Activated effector memory CD4-positive, alpha-beta T cell treated with Interleukin-2 at 50 U/mL for 16 hours (primary cell): ENCODE data around the gene TNKS1BP1.
"Not testable (repeated sequence)": the region's sequence is repeated elsewhere in the genome, so short reads cannot be mapped to it uniquely, and the experiment has no call there.

Experiments used
- DNase-seq: peaks from one replicate; pipeline ENCODE4 v3.0.0-alpha.2; 2020

Gene TNKS1BP1

DNA sequence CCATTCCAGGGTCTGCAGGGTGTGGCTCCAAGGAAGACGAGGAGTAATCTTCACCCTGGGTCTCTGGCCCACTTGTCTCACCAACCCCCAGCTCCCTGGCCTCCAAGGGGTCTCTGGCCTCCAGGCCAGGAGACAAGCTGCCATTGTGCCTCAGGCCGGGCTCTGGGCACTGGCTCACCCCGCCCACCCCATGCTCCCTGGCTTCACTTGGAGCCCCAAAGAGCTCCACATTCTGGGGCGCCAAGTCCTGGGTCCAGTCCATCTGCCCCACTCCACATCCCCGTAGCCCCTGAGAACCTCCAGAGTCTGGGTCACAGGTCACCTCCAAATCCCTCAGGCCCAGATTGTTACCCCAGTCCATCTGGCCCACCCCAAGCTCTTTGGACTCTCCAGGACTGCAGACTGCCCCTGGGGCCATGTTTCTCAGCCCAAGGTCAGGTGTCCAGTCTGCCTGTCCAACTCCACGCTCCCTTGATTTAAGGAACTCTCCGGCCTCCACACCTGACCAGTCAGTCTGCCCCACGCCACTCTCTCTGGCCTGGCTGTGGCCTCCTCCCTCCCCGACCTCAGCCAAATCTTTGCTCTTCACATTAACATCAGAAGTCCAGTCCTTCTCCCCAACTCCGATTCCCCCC is 16.2 kb downstream of the TNKS1BP1 start:
- no peak for DNase-seq

- no peak for DNase-seq
Measured at GRCh38 chr11:57307666-57308270, 17.0 kb downstream of the TNKS1BP1 start.

- no peak for DNase-seq
Measured at GRCh38 chr11:57306940-57307565, 17.7 kb downstream of the TNKS1BP1 start.

- no peak for DNase-seq
Measured at GRCh38 chr11:57306161-57306876, 18.4 kb downstream of the TNKS1BP1 start.

- DNase-seq, result no peak
Measured at GRCh38 chr11:57305523-57305922, 19.2 kb downstream of the TNKS1BP1 start.

DNA sequence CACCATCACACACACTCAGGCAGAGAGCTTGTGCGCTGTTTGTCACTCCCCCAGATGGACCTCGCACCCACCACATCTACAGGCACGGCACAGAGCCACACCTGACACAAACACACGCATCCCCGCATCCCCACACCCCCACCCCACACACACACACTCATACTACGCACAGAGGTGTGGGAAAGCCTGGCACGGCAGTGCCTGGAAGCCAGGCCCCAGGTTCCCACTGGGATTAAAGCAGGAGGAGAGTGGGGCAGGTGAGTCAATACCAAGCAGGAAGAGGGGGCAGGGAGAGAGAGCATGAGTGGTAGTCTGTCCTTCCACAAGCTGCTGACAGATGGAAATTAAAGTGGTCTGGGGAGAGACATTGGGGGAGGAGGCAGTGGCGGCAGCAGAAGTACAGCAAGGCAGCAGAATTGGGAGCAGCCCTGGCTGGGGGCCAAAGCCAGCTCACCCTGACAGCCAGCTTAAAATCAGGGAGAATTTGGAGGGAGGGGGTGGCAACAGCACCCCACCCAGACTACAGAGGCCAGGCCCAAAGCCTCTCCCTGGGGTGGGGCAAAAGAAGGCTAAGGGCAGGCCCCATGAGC is 20.7 kb downstream of the TNKS1BP1 start:
- DNase-seq, result no peak

GRCh38 chr11:57303280-57303989 is 21.3 kb downstream of the TNKS1BP1 start:
- DNase-seq, result no peak

DNA sequence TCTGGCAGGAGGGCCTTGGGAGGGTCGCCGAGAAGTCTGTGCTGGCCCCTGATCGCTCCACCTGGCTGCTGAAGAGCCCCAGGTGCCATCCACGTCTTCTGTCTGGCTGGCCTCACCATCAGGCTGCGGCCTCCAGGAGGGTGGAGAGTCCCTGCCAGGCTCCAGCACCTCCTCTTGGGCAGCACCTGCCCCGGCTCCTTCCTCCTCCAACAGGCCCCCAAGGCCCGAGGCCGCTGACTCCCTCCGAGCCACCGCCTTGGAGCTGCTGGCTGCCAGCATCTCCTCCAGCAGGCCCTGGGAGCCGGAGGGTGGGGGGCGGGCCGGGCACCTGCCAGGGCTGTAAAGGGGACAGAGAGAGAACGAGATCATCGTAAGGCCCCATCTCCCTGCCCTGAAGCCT is 22.3 kb downstream of the TNKS1BP1 start:
- DNase-seq, result no peak

DNA sequence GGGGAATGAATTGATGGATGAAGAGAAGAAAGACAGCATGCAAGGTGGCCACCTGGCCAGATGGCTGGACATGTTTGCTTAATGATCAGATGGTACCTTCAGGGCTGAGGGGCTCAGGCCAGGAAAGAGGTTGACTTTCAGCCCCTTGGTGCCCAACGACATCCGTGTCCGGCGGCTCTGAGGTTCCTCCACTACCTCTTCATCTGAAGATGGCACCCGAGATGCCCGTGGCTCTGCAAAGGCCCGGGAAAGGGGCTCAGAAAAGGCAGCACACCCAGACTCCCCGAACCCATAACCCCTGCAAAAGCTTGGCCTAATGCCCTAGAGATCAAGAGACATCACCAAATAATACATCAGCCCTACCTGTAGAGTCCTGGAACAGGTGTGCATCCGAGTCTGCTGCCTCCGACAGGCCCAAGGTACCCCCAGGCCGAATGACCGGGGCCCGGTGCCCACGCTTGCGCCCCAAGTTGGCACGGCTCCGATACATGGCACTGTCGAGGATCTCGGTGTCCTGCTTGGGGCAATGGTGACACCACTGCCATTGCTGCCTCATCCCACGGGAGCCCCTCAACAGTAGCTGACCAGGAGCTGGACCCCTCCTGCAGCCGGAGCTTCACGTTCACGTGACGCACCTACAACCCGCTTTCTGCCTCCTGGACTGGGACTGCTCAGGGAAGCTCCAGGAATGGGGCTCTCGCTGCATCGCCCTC is 22.9 kb downstream of the TNKS1BP1 start:
- no peak for DNase-seq

DNA sequence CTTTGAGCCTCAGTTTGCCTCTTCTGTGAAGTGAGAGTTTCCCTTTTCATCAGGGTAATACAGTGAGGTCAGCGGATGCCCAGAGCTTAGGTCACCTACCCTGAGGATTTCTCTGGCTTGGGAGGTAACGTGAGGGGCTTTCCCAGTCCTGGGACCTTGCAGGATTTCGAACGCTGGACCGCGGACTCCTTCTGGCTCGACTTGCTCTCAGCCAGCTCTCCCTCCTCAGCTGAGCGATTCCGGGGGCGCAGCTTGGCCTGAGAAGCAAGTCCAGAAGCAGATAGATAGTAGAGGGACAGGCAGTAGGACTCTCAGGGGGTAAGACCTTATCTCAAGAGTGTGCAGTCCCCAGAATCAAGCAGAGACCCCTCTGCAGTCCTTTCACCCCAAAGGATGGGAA is 24.0 kb downstream of the TNKS1BP1 start:
- no peak for DNase-seq

- no peak for DNase-seq
Measured at GRCh38 chr11:57299150-57299737, 25.5 kb downstream of the TNKS1BP1 start.

DNA sequence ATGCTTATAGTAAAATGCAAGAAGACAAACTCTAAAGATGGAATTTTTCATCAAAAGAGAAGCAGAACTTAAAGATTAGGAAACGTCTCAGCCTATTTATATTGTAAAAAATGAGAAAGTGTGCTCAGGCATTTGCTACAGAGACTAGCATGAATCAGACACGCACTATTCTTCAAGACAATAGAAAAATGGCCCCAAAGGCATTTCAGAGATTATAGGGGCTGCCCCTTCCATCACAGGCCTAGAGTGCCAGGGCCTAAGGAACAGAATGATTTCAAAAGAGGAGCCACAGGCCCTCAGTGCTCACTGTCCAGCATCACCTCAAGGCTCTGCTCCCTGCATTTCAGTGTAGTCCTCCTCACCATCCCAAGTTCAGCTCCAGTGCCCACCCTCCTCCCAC is 27.5 kb downstream of the TNKS1BP1 start:
- DNase-seq, result no peak

- DNase-seq, result not testable (repeated sequence)
Measured at GRCh38 chr11:57296205-57296604, 28.5 kb downstream of the TNKS1BP1 start.

GRCh38 chr11:57294225-57295131 is 30.3 kb downstream of the TNKS1BP1 start:
- DNase-seq, result no peak

DNA sequence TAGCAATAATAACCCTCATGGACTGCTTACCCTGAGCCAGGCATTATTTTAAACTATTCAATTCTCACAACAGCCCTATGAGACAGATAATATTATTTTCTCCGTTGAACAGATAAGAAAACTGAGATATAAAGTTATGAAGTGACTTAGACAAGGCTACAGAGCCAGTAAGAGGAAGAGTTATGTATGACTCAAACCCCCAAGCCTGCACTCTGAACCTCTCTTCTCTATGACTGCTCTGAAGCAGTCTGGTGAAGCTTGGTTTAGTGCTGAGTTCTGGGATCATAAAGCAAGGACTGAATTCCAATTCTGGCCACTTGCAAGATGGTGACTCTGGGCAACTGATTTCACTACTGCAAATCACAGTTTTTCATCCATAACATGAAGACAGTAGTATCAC is 34.5 kb downstream of the TNKS1BP1 start:
- no peak for DNase-seq

- no peak for DNase-seq
Measured at GRCh38 chr11:57288771-57289579, 35.8 kb downstream of the TNKS1BP1 start.

- DNase-seq, result no peak
Measured at GRCh38 chr11:57287884-57288283, 36.9 kb downstream of the TNKS1BP1 start.

DNA sequence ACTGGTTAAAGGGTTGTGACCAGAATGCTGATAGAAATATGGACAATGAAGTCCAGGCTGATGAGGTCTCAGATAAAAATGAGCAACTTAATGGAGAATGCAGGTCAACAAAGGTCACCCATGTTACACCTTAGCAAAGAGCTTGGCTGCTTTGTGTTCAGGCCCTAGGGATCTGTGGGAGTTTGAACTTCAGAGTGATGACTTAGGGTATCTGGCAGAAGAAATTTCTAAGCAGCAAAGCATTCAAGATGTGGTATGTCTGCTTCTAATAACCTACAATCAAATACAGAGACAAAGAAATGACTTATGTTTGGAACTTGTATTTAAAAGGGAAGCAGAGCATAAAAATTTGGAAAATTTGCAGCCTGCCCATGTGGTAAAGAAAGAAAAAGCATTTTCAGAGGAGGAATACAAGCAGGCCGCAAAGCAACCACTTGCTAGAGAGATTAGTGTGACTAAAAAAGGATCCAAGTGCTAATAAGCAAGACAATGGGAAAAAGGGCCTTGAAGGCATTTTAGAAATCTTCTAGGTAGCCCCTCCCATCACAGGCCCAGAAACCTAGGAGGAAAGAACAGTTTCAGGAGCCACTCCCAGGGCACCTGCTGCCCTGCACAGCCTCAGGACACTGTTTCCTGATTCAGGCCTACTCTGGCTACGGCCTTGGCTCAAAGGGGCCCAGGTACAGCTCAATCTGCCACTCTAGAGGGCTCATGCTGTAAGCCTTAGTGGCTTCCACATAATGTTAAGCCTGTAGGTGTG is 41.3 kb downstream of the TNKS1BP1 start:
- DNase-seq, result no peak

- not testable (repeated sequence) for DNase-seq
Measured at GRCh38 chr11:57281546-57281945, 43.2 kb downstream of the TNKS1BP1 start.
